Fibroblast of lung (primary cell): ENCODE results near the gene CABP4. TPM values are rescaled to one million over a fixed set of nuclear protein-coding genes. Genes with fewer than 3 reads are reported as not detected.

Source experiments
- DNase-seq, 2 donors: peaks; one replicate each; pipeline versions ENCODE4 v3.0.0 to v3.0.0-alpha.2; 2010; ENCODE audit warnings: low read depth in 2 of 2
- H2AFZ ChIP-seq: 2 replicates; pipeline ENCODE4 v1.5.1; 2012; ENCODE audit warnings: low read length, control low read depth, inconsistent platforms
- H3K27ac ChIP-seq: 2 replicates; pipeline ENCODE4 v1.5.1; 2011; ENCODE audit warnings: low read length, control low read depth; ENCODE audit not compliant: insufficient read depth
- H3K27me3 ChIP-seq: 2 replicates; pipeline ENCODE4 v1.5.1; 2011; ENCODE audit warnings: mild to moderate bottlenecking, low read length; ENCODE audit not compliant: control insufficient read depth, insufficient read depth
- H3K36me3 ChIP-seq: 2 replicates; pipeline ENCODE4 v1.5.1; 2011; ENCODE audit warnings: low read length; ENCODE audit not compliant: control insufficient read depth, insufficient read depth
- H3K4me1 ChIP-seq: 2 replicates; pipeline ENCODE4 v1.5.1; 2011; ENCODE audit warnings: low read length; ENCODE audit not compliant: control insufficient read depth, insufficient read depth; ENCODE audit errors: extremely low read depth
- H3K4me2 ChIP-seq: 2 replicates; pipeline ENCODE4 v1.5.1; 2011; ENCODE audit warnings: low read length, control low read depth; ENCODE audit not compliant: insufficient read depth; ENCODE audit errors: extremely low read depth
- H3K4me3 ChIP-seq, 4 experiments: fragments of 200-600 bp in 1 of 4; sonication (generic) in 1 of 4; replicated peaks in 1 of 4; 2 replicates each; pipeline ENCODE4 v1.5.1; 2011 to 2016; ENCODE audit warnings: low read length in 4 of 4, low read depth in 3 of 4, mild to moderate bottlenecking in 3 of 4, control low read depth in 2 of 4, inconsistent platforms in 1 of 4, mixed read lengths in 1 of 4; ENCODE audit not compliant: insufficient read depth in 1 of 4; ENCODE audit errors: control extremely low read depth in 1 of 4
- H3K79me2 ChIP-seq: 2 replicates; pipeline ENCODE4 v1.5.1; 2012; ENCODE audit warnings: mild to moderate bottlenecking, low read length, inconsistent platforms; ENCODE audit not compliant: control insufficient read depth, insufficient read depth
- H3K9ac ChIP-seq: 2 replicates; pipeline ENCODE4 v1.5.1; 2011; ENCODE audit warnings: mild to moderate bottlenecking, low read length, control low read depth; ENCODE audit not compliant: insufficient read depth
- H3K9me3 ChIP-seq: 2 replicates; pipeline ENCODE4 v1.5.1; 2012; ENCODE audit warnings: low read depth, low read length; ENCODE audit not compliant: control insufficient read depth, insufficient read depth
- H4K20me1 ChIP-seq: 2 replicates; pipeline ENCODE4 v1.5.1; 2011; ENCODE audit warnings: low read length; ENCODE audit not compliant: control insufficient read depth, insufficient read depth; ENCODE audit errors: extremely low read depth
- EZH2 ChIP-seq: IDR thresholded peaks from 2 replicates; pipeline ENCODE4 v1.5.1; 2012; ENCODE audit warnings: low read length, control low read depth, mild to moderate bottlenecking; ENCODE audit errors: missing control alignments
- polyA plus RNA-seq, 2 donors: library from polyadenylated mRNA; depleted of rRNA in 1 of 2; stranded (reverse) in 1 of 2; unstranded in 1 of 2; fragments of >200 nt; gene quantifications; 2 replicates each; pipeline ENCODE4 v1.2.1, GENCODE V29; 2011 to 2012; ENCODE audit warnings: missing spikeins in 1 of 2
- total RNA-seq: library from RNA; depleted of rRNA; stranded (reverse); fragments of >200 nt; gene quantifications from 2 replicates; pipeline ENCODE4 v1.2.1, GENCODE V29; 2014
- TF ChIP-seq, protein P1 (sequence below), 2 donors: IDR thresholded peaks in 1 of 2; conservative IDR thresholded peaks in 1 of 2; 1 replicate in 1 of 2; 2 replicates in 1 of 2; pipeline ENCODE4 v1.5.1; 2011 to 2012; ENCODE audit warnings: low read length in 2 of 2, control low read depth in 1 of 2, inconsistent platforms in 1 of 2, low read depth in 1 of 2, mild to moderate bottlenecking in 1 of 2

CABP4 gene
- total and polyA plus RNA-seq, 2 donors (not counting 1 experiment from before 2014, with no cell fraction given) = not detected

GRCh38 chr11:67451658-67451976 is 3.5 kb upstream of the CABP4 start:
- H3K4me2 ChIP-seq = no peak overlapping the region
- no peak overlapping the region for H3K4me3 ChIP-seq
- H3K9me3 ChIP-seq = no peaks in the 10 kb centered on the region
- DNase-seq = no peak
- no peaks in the 10 kb centered on the region for H3K4me1 ChIP-seq
- H4K20me1 ChIP-seq = no peaks in the 10 kb centered on the region
- H3K27me3 ChIP-seq = peaks cover 3% of the 10 kb centered on the region
- no peak for TF ChIP-seq EZH2
- TF ChIP-seq, protein P1, sequence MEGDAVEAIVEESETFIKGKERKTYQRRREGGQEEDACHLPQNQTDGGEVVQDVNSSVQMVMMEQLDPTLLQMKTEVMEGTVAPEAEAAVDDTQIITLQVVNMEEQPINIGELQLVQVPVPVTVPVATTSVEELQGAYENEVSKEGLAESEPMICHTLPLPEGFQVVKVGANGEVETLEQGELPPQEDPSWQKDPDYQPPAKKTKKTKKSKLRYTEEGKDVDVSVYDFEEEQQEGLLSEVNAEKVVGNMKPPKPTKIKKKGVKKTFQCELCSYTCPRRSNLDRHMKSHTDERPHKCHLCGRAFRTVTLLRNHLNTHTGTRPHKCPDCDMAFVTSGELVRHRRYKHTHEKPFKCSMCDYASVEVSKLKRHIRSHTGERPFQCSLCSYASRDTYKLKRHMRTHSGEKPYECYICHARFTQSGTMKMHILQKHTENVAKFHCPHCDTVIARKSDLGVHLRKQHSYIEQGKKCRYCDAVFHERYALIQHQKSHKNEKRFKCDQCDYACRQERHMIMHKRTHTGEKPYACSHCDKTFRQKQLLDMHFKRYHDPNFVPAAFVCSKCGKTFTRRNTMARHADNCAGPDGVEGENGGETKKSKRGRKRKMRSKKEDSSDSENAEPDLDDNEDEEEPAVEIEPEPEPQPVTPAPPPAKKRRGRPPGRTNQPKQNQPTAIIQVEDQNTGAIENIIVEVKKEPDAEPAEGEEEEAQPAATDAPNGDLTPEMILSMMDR (conservative IDR thresholded peaks at IDR 0.05 in 1 of 2, IDR thresholded peaks at IDR 0.05 in 1 of 2; ENCODE audit: low read depth in 1 of 2, low read length in 2 of 2) = no peak
- no peaks in the 10 kb centered on the region for H3K36me3 ChIP-seq
- H3K9ac ChIP-seq = no peak overlapping the region
- H2AFZ ChIP-seq = no peak overlapping the region
- H3K27ac ChIP-seq = no peak overlapping the region
- H3K79me2 ChIP-seq = no peaks in the 10 kb centered on the region

DNA sequence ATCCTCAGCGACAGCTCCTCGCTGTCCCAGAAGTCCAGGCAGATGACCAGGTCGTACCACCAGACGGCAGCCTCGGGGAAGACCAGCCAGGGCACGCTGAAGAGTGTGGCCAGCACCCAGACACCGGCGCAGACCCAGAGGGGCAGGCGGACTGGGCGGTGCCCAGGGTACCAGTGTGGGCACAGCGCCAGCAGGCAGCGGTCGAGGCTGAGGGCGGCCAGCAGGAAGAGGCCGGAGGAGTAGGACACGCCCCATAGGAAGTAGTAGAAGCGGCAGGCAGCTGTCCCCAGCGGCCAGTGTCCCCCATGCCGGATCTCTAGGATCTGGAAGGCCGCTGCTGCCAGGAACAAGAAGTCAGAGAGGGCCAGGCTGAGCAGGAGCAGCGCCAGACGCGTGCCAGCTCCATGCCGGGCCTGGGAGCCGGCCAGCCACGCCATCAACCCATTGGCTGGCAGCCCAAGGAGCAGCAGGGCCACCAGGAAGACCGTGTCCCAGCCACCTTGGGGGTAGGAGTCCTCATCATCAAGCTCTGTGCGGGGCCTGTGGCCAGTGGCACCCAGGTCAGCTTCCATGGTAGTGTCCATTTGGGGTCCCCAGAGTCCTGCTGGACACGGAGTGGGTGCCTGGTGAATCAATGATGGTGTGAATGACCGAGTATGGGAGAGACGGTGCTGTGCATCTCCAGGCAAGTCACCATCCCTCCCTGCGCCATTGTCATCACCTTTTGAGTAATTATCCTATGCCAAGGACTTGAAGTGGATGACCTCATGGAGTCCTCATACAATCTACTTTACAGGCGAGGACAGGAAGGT is 2.8 kb upstream of the CABP4 start, which contains the start of gene GPR152:
GPR152 (minus strand) TSS at position 589 of the 812 bp plus-strand sequence; CDS start at position 584, 5 bp downstream.
- H3K27ac ChIP-seq = no peak within 1 kb of the TSS
- TF ChIP-seq EZH2 = no peak
- TF ChIP-seq, protein P1 (conservative IDR thresholded peaks at IDR 0.05 in 1 of 2, IDR thresholded peaks at IDR 0.05 in 1 of 2; ENCODE audit: low read depth in 1 of 2, low read length in 2 of 2) = no peak
- H3K27me3 ChIP-seq = peaks cover 3% of the 10 kb centered on the region
- no peak within 1 kb of the TSS for H3K4me2 ChIP-seq
- H3K79me2 ChIP-seq = no peaks in the 10 kb centered on the region
- DNase-seq = no peak
- H3K36me3 ChIP-seq = no peaks in the 10 kb centered on the region
- H2AFZ ChIP-seq = no peak within 1 kb of the TSS
- no peaks in the 10 kb centered on the region for H4K20me1 ChIP-seq
- no peaks in the 10 kb centered on the region for H3K4me1 ChIP-seq
- no peak within 1 kb of the TSS for H3K4me3 ChIP-seq
- no peaks in the 10 kb centered on the region for H3K9me3 ChIP-seq
- H3K9ac ChIP-seq = no peak within 1 kb of the TSS

GRCh38 chr11:67453816-67454732 is 1.1 kb upstream of the CABP4 start:
- Histone ChIP-seq H3K9ac (no peak overlapping the region), H3K79me2 (no peaks in the 10 kb centered on the region), H3K9me3 (no peaks in the 10 kb centered on the region), H2AFZ (no peak overlapping the region), H3K4me2 (no peak overlapping the region), H3K36me3 (no peaks in the 10 kb centered on the region), H4K20me1 (no peaks in the 10 kb centered on the region), H3K27ac (no peak overlapping the region), H3K4me1 (no peaks in the 10 kb centered on the region), H3K27me3 (peaks cover 3% of the 10 kb centered on the region), H3K4me3 (no peak overlapping the region)
- no peak for TF ChIP-seq EZH2
- TF ChIP-seq, protein P1 (conservative IDR thresholded peaks at IDR 0.05 in 1 of 2, IDR thresholded peaks at IDR 0.05 in 1 of 2; ENCODE audit: low read depth in 1 of 2, low read length in 2 of 2) = no peak
- no peak for DNase-seq
